ENCODE data around the gene ENTHD1.

GRCh38 chr22:39894554-39895092 is 1.1 kb upstream of the ENTHD1 start:
- TF ChIP-seq CTCF (IDR thresholded peaks at IDR 0.05): no peak
- no peak for TF ChIP-seq POLR2AphosphoS5 (IDR thresholded peaks at IDR 0.05)
- no peak for TF ChIP-seq POLR2A (IDR thresholded peaks at IDR 0.05)

All from breast epithelium (tissue), 3 donors.